Hepatocyte (in vitro differentiated cells): ENCODE results near the gene NELFB. TPM values are rescaled to one million over a fixed set of nuclear protein-coding genes. Genes with fewer than 3 reads are reported as not detected.

Experiments
- DNase-seq: peaks from one replicate; pipeline ENCODE4 v3.0.0-alpha.2; 2016; ENCODE audit warnings: low spot score
- H2AFZ ChIP-seq: fragments of 200-600 bp; sonication (generic); 2 replicates; pipeline ENCODE4 v1.6.0; 2016; ENCODE audit warnings: antibody characterized with exemption, mild to moderate bottlenecking
- H3K27ac ChIP-seq: fragments of 200-600 bp; sonication (generic); 2 replicates; pipeline ENCODE4 v1.5.1; 2016; ENCODE audit warnings: mild to moderate bottlenecking
- H3K27me3 ChIP-seq: fragments of 200-600 bp; sonication (generic); 2 replicates; pipeline ENCODE4 v1.6.1; 2016
- H3K36me3 ChIP-seq: fragments of 200-600 bp; sonication (generic); replicated peaks from 2 replicates; pipeline ENCODE4 v1.5.1; 2016; ENCODE audit warnings: low read depth; ENCODE audit not compliant: insufficient read depth
- H3K4me1 ChIP-seq: fragments of 200-600 bp; sonication (generic); 2 replicates; pipeline ENCODE4 v1.5.1; 2016; ENCODE audit warnings: mild to moderate bottlenecking, moderate library complexity; ENCODE audit not compliant: insufficient read depth
- H3K4me2 ChIP-seq: fragments of 200-600 bp; sonication (generic); 2 replicates; pipeline ENCODE4 v1.6.0; 2016
- H3K4me3 ChIP-seq: fragments of 200-600 bp; sonication (generic); 2 replicates; pipeline ENCODE4 v1.5.1; 2016; ENCODE audit warnings: mild to moderate bottlenecking
- H3K79me2 ChIP-seq: fragments of 200-600 bp; sonication (generic); 2 replicates; pipeline ENCODE4 v1.6.0; 2017; ENCODE audit warnings: mild to moderate bottlenecking
- H3K9me2 ChIP-seq: fragments of 200-600 bp; sonication (generic); replicated peaks from 2 replicates; pipeline ENCODE4 v1.6.0; 2017; ENCODE audit warnings: mild to moderate bottlenecking; ENCODE audit not compliant: insufficient read depth
- H3K9me3 ChIP-seq: fragments of 200-600 bp; sonication (generic); 2 replicates; pipeline ENCODE4 v1.5.1; 2016; ENCODE audit warnings: low read depth, mild to moderate bottlenecking
- H4K20me1 ChIP-seq: fragments of 200-600 bp; sonication (generic); 2 replicates; pipeline ENCODE4 v1.6.0; 2016; ENCODE audit warnings: mild to moderate bottlenecking; ENCODE audit not compliant: insufficient read depth, poor library complexity, severe bottlenecking
- CTCF ChIP-seq: fragments of 200-600 bp; sonication (generic); IDR thresholded peaks from 2 replicates; pipeline ENCODE4 v1.5.1; 2016; ENCODE audit warnings: antibody characterized with exemption, mild to moderate bottlenecking; ENCODE audit not compliant: poor library complexity
- EZH2 ChIP-seq: fragments of 200-600 bp; sonication (generic); IDR thresholded peaks from 2 replicates; pipeline ENCODE4 v1.6.1; 2016; ENCODE audit warnings: antibody characterized with exemption, mild to moderate bottlenecking, borderline replicate concordance
- EZH2phosphoT487 ChIP-seq: fragments of 200-600 bp; sonication (generic); IDR thresholded peaks from one replicate; pipeline ENCODE4 v1.6.1; 2018; ENCODE audit warnings: antibody characterized with exemption, mild to moderate bottlenecking, low read depth, moderate library complexity; ENCODE audit not compliant: unreplicated experiment, severe bottlenecking
- WGBS: methylation state at CpG from one replicate; pipeline ENCODE4 v1.1.6; 2016; ENCODE audit warnings: low lambda C conversion rate; ENCODE audit errors: missing lambda C conversion rate; 5-methylcytosine and 5-hydroxymethylcytosine counted together
- polyA plus RNA-seq: library from polyadenylated mRNA; unstranded; fragments of >200 nt; fragmentation: Nextera tagmentation; extraction: Ambion mirVana; gene quantifications from 2 replicates; pipeline ENCODE4 v1.2.1, GENCODE V29; 2016
- total RNA-seq: library from RNA; depleted of rRNA; stranded (reverse); fragments of >200 nt; gene quantifications from 2 replicates; pipeline ENCODE4 v1.2.3, GENCODE V29; 2014

NELFB gene
- total and polyA plus RNA-seq, 2 experiments from 2014 or later = 41.4 to 63.5 TPM

GRCh38 chr9:137225699-137226331 lies 29.3 kb upstream of the NELFB start:
- Histone ChIP-seq H3K4me2 (no peak overlapping the region), H3K9me3 (no peaks in the 10 kb centered on the region), H3K36me3 (no peaks in the 10 kb centered on the region), H3K27me3 (no peaks in the 10 kb centered on the region), H3K4me1 (peaks cover 51% of the 10 kb centered on the region), H3K79me2 (no peaks in the 10 kb centered on the region), H3K9me2 (no peaks in the 10 kb centered on the region), H2AFZ (no peak overlapping the region), H3K27ac (no peak overlapping the region), H4K20me1 (no peaks in the 10 kb centered on the region), H3K4me3 (no peak overlapping the region)
- TF ChIP-seq CTCF = no peak
- no peak for TF ChIP-seq EZH2
- no peak for TF ChIP-seq EZH2phosphoT487
- DNase-seq = no peak
- WGBS = 91% methylated on average over 21 of the region's 21 CpGs

GRCh38 chr9:137226338-137227053 lies 28.6 kb upstream of the NELFB start:
- WGBS = 77% methylated on average over 18 of the region's 18 CpGs
- Histone ChIP-seq H3K4me1 (peaks cover 56% of the 10 kb centered on the region), H3K79me2 (no peaks in the 10 kb centered on the region), H4K20me1 (no peaks in the 10 kb centered on the region), H3K27me3 (no peaks in the 10 kb centered on the region), H3K4me3 (no peak overlapping the region), H3K36me3 (no peaks in the 10 kb centered on the region), H3K9me3 (no peaks in the 10 kb centered on the region), H3K27ac (peak overlapping the region; percentile 46), H2AFZ (no peak overlapping the region), H3K9me2 (no peaks in the 10 kb centered on the region), H3K4me2 (peak overlapping the region; percentile 65)
- no peak for TF ChIP-seq EZH2
- TF ChIP-seq CTCF = no peak
- TF ChIP-seq EZH2phosphoT487 = no peak
- no peak for DNase-seq

- H3K4me3 ChIP-seq = no peak within 1 kb of the TSS
- H3K4me2 ChIP-seq = peak within 1 kb of the TSS; percentile 65
- no peaks in the 10 kb centered on the region for H3K9me3 ChIP-seq
- peaks cover 56% of the 10 kb centered on the region for H3K4me1 ChIP-seq
- 50% methylated on average over 25 of the region's 25 CpGs for WGBS
- H2AFZ ChIP-seq = no peak within 1 kb of the TSS
- H3K9me2 ChIP-seq = no peaks in the 10 kb centered on the region
- no peaks in the 10 kb centered on the region for H3K79me2 ChIP-seq
- H3K27me3 ChIP-seq = no peaks in the 10 kb centered on the region
- no peaks in the 10 kb centered on the region for H4K20me1 ChIP-seq
- peak; percentile 84 for TF ChIP-seq CTCF
- no peak for TF ChIP-seq EZH2
- TF ChIP-seq EZH2phosphoT487 = no peak
- DNase-seq = peak; percentile 90
- peak within 1 kb of the TSS; percentile 46 for H3K27ac ChIP-seq
- no peaks in the 10 kb centered on the region for H3K36me3 ChIP-seq
Observed at GRCh38 chr9:137227054-137227852, 27.9 kb upstream of the NELFB start, which contains the start of gene RNF224. TSS of gene RNF224 (plus strand) at chr9:137227502. CDS start at chr9:137228336, 834 bp downstream.
